Muscle layer of colon (tissue), 2 donors: ENCODE results near the gene LCP2.

Source experiments
- H3K27ac ChIP-seq: one replicate; pipeline ENCODE4 v1.7.0; 2013; ENCODE audit warnings: low read depth, mild to moderate bottlenecking, low read length, moderate library complexity
- H3K27me3 ChIP-seq, 2 donors: one replicate each; pipeline ENCODE4 v1.7.0; 2013; ENCODE audit warnings: low read length in 2 of 2, mild to moderate bottlenecking in 2 of 2; ENCODE audit not compliant: insufficient read depth in 2 of 2, control insufficient read depth in 1 of 2
- H3K36me3 ChIP-seq: one replicate; pipeline ENCODE4 v1.7.0; 2013; ENCODE audit warnings: mild to moderate bottlenecking, low read length; ENCODE audit not compliant: insufficient read depth
- H3K4me1 ChIP-seq: one replicate; pipeline ENCODE4 v1.7.0; 2013; ENCODE audit warnings: mild to moderate bottlenecking, low read length; ENCODE audit not compliant: insufficient read depth
- H3K4me3 ChIP-seq, 2 donors: one replicate each; pipeline ENCODE4 v1.7.0; 2013; ENCODE audit warnings: low read length in 2 of 2, low read depth in 1 of 2, mild to moderate bottlenecking in 1 of 2, moderate library complexity in 1 of 2
- H3K9ac ChIP-seq: one replicate; pipeline ENCODE4 v1.7.0; 2013; ENCODE audit warnings: low read length
- H3K9me3 ChIP-seq: one replicate; pipeline ENCODE4 v1.7.0; 2013; ENCODE audit warnings: mild to moderate bottlenecking, low read length
- donor health status: abdominal sarcoma.
- donor health status: Adenocarcinoma of cecum.

The LCP2 gene

GRCh38 chr5:170334626-170335025, 37.0 kb upstream of the LCP2 start:
- H3K27ac ChIP-seq: no peak overlapping the region
- peaks cover 5% of the 10 kb centered on the region for H3K4me1 ChIP-seq
- H3K27me3 ChIP-seq: no peaks in the 10 kb centered on the region
- H3K9me3 ChIP-seq: no peaks in the 10 kb centered on the region
- H3K36me3 ChIP-seq: no peaks in the 10 kb centered on the region
- H3K4me3 ChIP-seq: no peak overlapping the region
- no peak overlapping the region for H3K9ac ChIP-seq

- Histone ChIP-seq H3K27me3 (no peaks in the 10 kb centered on the region), H3K36me3 (no peaks in the 10 kb centered on the region), H3K27ac (no peak overlapping the region), H3K9me3 (no peaks in the 10 kb centered on the region), H3K4me1 (peaks cover 5% of the 10 kb centered on the region), H3K4me3 (no peak overlapping the region), H3K9ac (no peak overlapping the region)
These were observed 35.8 kb upstream of the LCP2 start for GRCh38 chr5:170333161-170333910.

DNA sequence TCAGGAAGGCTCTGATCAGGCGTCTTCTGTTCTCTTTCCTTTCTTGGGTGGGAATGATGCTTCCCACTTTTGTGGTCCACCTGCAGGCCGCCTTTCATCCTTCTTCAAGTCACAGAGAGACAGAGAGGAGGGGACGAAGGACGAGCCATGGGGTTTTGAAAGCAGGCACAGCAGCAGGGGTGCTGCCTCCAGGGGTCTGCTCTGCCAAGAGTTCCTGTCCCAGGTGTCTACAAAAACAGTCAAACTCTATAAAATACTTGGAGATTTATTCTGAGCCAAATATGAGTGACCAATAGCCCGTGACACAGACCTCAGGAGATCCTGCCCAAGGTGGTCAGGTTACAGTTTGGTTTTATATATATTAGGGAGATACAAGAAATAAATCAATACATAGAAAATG, 34.5 kb upstream of the LCP2 start:
- no peak overlapping the region for H3K4me3 ChIP-seq
- no peaks in the 10 kb centered on the region for H3K36me3 ChIP-seq
- no peak overlapping the region for H3K27ac ChIP-seq
- no peaks in the 10 kb centered on the region for H3K9me3 ChIP-seq
- no peaks in the 10 kb centered on the region for H3K27me3 ChIP-seq
- no peak overlapping the region for H3K9ac ChIP-seq
- peaks cover 5% of the 10 kb centered on the region for H3K4me1 ChIP-seq

DNA sequence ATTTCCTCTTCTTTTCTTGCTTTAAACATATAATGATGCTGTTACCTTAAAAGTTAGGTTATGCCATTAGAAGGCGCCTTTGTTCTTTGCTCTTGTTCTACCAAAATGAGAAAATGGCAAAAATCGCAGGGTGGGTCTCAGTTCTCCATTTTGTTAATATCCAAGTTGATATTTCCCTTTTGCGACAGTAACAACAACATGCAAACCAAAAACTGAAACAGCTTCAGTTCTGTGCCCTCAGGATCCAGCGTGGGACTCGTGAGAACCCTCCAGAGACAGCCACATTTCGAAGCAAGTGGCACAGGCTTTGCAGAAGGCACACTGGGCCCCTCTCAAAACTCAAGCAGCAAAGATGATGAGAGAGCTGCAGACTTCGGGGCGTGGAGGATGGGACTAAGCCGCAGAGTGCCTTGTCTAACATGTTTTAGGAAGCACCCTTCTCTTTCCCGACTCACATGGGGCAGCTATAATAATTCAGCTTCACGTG, 33.0 kb upstream of the LCP2 start:
- Histone ChIP-seq H3K27ac (no peak overlapping the region), H3K9ac (no peak overlapping the region), H3K4me3 (no peak overlapping the region), H3K9me3 (no peaks in the 10 kb centered on the region), H3K27me3 (no peaks in the 10 kb centered on the region), H3K4me1 (peaks cover 5% of the 10 kb centered on the region), H3K36me3 (no peaks in the 10 kb centered on the region)

- no peaks in the 10 kb centered on the region for H3K36me3 ChIP-seq
- H3K4me3 ChIP-seq: no peak overlapping the region
- H3K9ac ChIP-seq: no peak overlapping the region
- H3K4me1 ChIP-seq: peaks cover 5% of the 10 kb centered on the region
- no peak overlapping the region for H3K27ac ChIP-seq
- H3K9me3 ChIP-seq: no peaks in the 10 kb centered on the region
- no peaks in the 10 kb centered on the region for H3K27me3 ChIP-seq
These were observed 31.9 kb upstream of the LCP2 start for GRCh38 chr5:170329524-170329923.

DNA sequence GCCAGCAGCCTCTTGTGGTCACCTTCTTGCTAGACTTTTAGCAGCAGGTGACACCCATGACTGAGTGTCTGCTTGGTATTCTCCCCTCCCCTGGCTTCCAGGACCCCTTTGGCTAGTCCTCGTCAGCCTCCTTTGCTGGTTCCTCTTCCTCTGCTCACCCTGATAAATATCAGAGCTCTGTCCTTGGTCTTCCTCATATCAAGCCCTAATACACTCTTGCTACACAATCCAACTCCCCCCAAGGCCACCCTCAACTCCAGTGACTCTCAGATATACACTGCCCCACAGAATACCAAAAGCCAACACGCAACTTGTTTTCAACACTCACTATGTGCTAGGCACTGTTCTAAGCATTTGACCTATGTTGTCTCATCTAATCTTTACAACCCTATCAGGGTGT, 30.3 kb upstream of the LCP2 start:
- Histone ChIP-seq H3K27me3 (no peaks in the 10 kb centered on the region), H3K27ac (no peak overlapping the region), H3K36me3 (no peaks in the 10 kb centered on the region), H3K9me3 (no peaks in the 10 kb centered on the region), H3K4me3 (no peak overlapping the region), H3K9ac (no peak overlapping the region), H3K4me1 (no peaks in the 10 kb centered on the region)

DNA sequence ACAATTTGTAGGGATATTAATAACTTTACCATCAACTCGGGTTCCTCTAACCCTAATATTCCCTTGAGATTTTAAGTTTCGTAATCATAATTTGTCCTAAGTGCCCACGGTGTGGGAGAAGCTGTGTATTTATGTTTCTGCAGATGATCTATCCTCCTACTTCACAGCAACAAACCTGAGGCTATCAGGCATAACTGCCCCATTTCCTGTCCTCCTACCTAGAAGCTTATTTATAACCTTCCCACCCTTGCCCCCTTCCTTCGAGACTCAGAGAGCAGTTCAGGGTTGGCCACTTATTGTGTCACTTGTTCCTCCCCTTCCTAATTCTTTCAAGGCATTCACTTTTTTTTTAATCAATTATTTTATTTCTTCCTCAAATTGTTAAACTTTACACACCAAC, 29.6 kb upstream of the LCP2 start:
- H3K4me3 ChIP-seq: no peak overlapping the region
- H3K27ac ChIP-seq: no peak overlapping the region
- no peaks in the 10 kb centered on the region for H3K27me3 ChIP-seq
- no peaks in the 10 kb centered on the region for H3K4me1 ChIP-seq
- no peak overlapping the region for H3K9ac ChIP-seq
- H3K36me3 ChIP-seq: no peaks in the 10 kb centered on the region
- H3K9me3 ChIP-seq: no peaks in the 10 kb centered on the region

DNA sequence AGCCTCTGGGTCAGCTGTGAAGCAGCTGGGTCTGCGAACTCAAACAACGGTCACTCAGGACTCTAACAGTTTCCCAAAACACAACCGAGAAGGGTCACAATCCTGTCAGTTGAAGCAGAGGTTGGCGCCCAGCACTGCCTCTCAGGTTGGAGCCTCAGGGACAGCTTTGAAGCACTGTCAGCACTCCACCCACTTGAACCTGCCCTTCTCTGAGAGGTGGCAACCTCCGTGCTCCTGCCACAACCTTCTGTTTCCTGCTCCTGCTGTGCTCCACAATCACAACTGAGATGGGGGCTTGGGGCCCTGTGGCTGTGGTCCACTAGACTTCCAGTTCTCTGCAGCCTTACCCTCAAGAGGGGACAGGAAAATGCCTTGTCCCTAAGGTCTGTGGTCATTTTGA, 21.7 kb upstream of the LCP2 start:
- no peaks in the 10 kb centered on the region for H3K9me3 ChIP-seq
- H3K27ac ChIP-seq: peak overlapping the region; percentile 21
- H3K27me3 ChIP-seq: no peaks in the 10 kb centered on the region
- H3K4me3 ChIP-seq: no peak overlapping the region
- no peaks in the 10 kb centered on the region for H3K36me3 ChIP-seq
- peaks cover 33% of the 10 kb centered on the region for H3K4me1 ChIP-seq
- no peak overlapping the region for H3K9ac ChIP-seq

DNA sequence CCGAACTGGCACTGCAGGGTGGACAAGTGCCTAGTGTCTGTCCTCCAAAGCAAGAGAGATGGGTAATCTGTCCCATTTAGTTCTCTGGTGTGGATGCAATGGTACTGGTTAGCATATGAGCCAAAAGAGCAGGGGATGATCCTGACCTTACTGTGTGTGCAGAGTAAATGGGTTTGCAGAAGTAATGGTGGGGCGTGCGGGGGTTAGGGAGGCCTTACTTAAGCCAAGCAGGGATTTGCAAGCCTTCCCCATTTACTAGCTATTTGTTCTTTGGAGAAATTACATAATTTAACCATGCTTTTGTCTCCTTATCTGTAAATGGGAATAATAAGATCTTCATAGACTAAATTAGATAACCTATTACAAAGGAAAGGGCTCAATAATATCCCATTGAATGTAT, 19.9 kb upstream of the LCP2 start:
- no peak overlapping the region for H3K4me3 ChIP-seq
- H3K27me3 ChIP-seq: no peaks in the 10 kb centered on the region
- H3K9me3 ChIP-seq: no peaks in the 10 kb centered on the region
- peaks cover 38% of the 10 kb centered on the region for H3K4me1 ChIP-seq
- H3K36me3 ChIP-seq: no peaks in the 10 kb centered on the region
- H3K27ac ChIP-seq: no peak overlapping the region
- H3K9ac ChIP-seq: no peak overlapping the region

DNA sequence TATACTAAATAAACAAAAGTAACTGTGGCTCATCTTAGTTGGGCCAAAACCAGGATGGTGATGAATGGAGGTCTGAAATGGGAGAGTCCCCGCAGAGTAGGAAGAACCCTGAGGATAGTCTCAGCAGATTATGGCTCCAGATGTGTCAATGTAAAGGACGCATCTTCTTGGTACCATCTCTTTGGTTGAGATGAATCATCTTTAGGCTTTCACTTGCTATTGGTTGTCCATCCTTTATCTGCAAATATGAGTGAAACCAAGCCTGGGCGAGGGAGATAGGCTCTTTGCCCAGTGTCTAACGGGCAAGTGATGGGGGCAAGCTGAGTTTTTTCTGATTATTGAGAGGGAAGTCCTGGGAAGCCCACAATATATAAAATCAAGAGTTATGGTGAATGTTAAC, 19.4 kb upstream of the LCP2 start:
- H3K27ac ChIP-seq: no peak overlapping the region

DNA sequence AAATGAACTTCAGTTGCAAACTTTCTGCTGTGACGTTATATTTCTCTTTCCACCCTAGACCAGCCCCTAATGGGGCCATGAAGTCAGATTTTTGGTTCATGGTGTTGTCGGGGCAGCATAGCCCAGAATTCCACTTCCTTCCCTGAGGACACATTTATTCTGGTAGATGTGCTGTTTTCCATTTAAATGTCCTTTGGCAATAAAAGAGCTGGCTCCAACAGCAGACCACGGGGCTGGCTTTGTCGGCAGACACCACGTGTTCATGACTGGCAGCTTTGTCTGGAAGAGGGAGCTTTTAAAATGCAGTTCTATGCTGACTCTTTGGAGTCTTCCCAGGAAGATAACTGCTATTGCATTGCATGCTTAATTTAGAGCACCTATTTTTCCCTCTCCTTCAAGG, 17.6 kb upstream of the LCP2 start:
- no peak overlapping the region for H3K27ac ChIP-seq
- H3K9me3 ChIP-seq: no peaks in the 10 kb centered on the region
- peaks cover 56% of the 10 kb centered on the region for H3K4me1 ChIP-seq
- no peak overlapping the region for H3K4me3 ChIP-seq
- no peaks in the 10 kb centered on the region for H3K27me3 ChIP-seq
- H3K36me3 ChIP-seq: no peaks in the 10 kb centered on the region
- H3K9ac ChIP-seq: no peak overlapping the region

More for the DNA sequence above, 19.4 kb upstream of the LCP2 start:
- H3K4me3 ChIP-seq: no peak overlapping the region
- no peaks in the 10 kb centered on the region for H3K36me3 ChIP-seq
- H3K9ac ChIP-seq: no peak overlapping the region
- no peaks in the 10 kb centered on the region for H3K9me3 ChIP-seq
- H3K4me1 ChIP-seq: peaks cover 44% of the 10 kb centered on the region
- no peaks in the 10 kb centered on the region for H3K27me3 ChIP-seq

DNA sequence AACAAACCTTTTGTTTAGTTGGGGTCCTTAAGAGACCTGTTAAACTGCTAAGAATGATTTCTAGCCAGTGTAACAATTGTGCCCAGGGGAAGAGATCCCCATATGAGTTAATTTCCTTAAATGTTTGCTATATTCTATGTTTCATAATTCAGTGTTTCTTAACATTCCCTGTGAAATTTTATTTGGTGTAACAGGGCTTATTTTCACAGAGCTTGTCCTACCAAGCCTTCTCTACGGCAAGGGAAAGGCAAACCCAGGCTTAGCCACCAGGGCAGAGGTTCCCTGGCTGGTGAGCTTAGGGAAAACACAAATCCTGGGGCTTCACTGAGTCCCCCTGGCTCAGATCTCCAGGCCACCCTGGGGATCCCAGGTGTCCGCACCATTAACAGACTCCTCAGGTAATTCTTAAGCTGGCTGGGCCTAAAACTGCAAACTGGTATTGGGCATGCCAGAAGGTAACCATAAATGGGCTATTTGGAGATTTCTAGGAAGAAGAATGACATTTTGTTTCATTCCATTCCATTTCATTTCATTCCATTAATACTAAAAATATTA, 17.0 kb upstream of the LCP2 start:
- no peaks in the 10 kb centered on the region for H3K36me3 ChIP-seq
- H3K9me3 ChIP-seq: no peaks in the 10 kb centered on the region
- H3K4me1 ChIP-seq: peaks cover 59% of the 10 kb centered on the region
- H3K27me3 ChIP-seq: no peaks in the 10 kb centered on the region
- H3K9ac ChIP-seq: no peak overlapping the region
- H3K27ac ChIP-seq: peak overlapping the region; percentile 50
- no peak overlapping the region for H3K4me3 ChIP-seq
